Ishikawa (cell line): ENCODE measurements around the gene AVEN.

Experiments
- CEBPB ChIP-seq: IDR thresholded peaks from 2 replicates; pipeline ENCODE4 v1.6.1; 2012
- CREB1 ChIP-seq: IDR thresholded peaks from 2 replicates; pipeline ENCODE4 v1.6.1; 2012; ENCODE audit warnings: low read depth
- EP300 ChIP-seq: IDR thresholded peaks from 2 replicates; pipeline ENCODE4 v1.6.1; 2012; ENCODE audit warnings: borderline replicate concordance
- FOXM1 ChIP-seq: IDR thresholded peaks from 2 replicates; pipeline ENCODE4 v1.6.1; 2012; ENCODE audit warnings: low read depth, borderline replicate concordance
- MAX ChIP-seq: IDR thresholded peaks from 2 replicates; pipeline ENCODE4 v1.6.1; 2012
- NFIC ChIP-seq: IDR thresholded peaks from 2 replicates; pipeline ENCODE4 v1.6.1; 2012
- RAD21 ChIP-seq: IDR thresholded peaks from 2 replicates; pipeline ENCODE4 v1.6.1; 2012; ENCODE audit warnings: low read depth
- REST ChIP-seq: IDR thresholded peaks from 2 replicates; pipeline ENCODE4 v1.6.1; 2012; ENCODE audit warnings: low read depth, mild to moderate bottlenecking
- TAF1 ChIP-seq: IDR thresholded peaks from 2 replicates; pipeline ENCODE4 v1.6.1; 2012; ENCODE audit warnings: low read depth, mild to moderate bottlenecking
- TCF12 ChIP-seq: IDR thresholded peaks from 2 replicates; pipeline ENCODE4 v1.6.1; 2012; ENCODE audit warnings: low read depth
- USF1 ChIP-seq: IDR thresholded peaks from 2 replicates; pipeline ENCODE4 v1.6.1; 2012
- ZBTB7A ChIP-seq: IDR thresholded peaks from 2 replicates; pipeline ENCODE4 v1.6.1; 2012; ENCODE audit warnings: low read depth

- no peak for TF ChIP-seq TAF1
- TF ChIP-seq EP300, result no peak
- TF ChIP-seq CEBPB, result no peak
- TF ChIP-seq FOXM1, result no peak
- TF ChIP-seq REST, result no peak
- TF ChIP-seq ZBTB7A, result no peak
- TF ChIP-seq NFIC, result no peak
- no peak for TF ChIP-seq MAX
- no peak for TF ChIP-seq RAD21
- no peak for TF ChIP-seq USF1
- TF ChIP-seq TCF12, result no peak
- TF ChIP-seq CREB1, result no peak
Measured at GRCh38 chr15:34059946-34060345, 20.9 kb upstream of the AVEN start.
